Type B pancreatic cell (in vitro differentiated cells): ENCODE data around the gene RCN1. TPM values are rescaled to one million over a fixed set of nuclear protein-coding genes. Genes with fewer than 3 reads are reported as not detected.

ENCODE experiments used
- DNase-seq: peaks from one replicate; pipeline ENCODE4 v3.0.0; 2021; ENCODE audit warnings: mixed read lengths; ENCODE audit not compliant: unreplicated experiment; ENCODE audit errors: extremely low spot score
- H3K27ac Mint-ChIP-seq: 2 replicates; pipeline ENCODE4 v1.8.0; 2021; ENCODE audit warnings: mild to moderate bottlenecking, mixed read lengths
- H3K27me3 Mint-ChIP-seq: 2 replicates; pipeline ENCODE4 v1.8.0; 2021; ENCODE audit warnings: mixed read lengths
- H3K36me3 Mint-ChIP-seq: 2 replicates; pipeline ENCODE4 v1.8.0; 2021; ENCODE audit warnings: mixed read lengths
- H3K4me1 Mint-ChIP-seq: one replicate; pipeline ENCODE4 v1.8.0; 2021; ENCODE audit warnings: mixed read lengths; ENCODE audit not compliant: unreplicated experiment
- H3K4me3 Mint-ChIP-seq: 2 replicates; pipeline ENCODE4 v1.8.0; 2021; ENCODE audit warnings: mild to moderate bottlenecking, mixed read lengths
- H3K9me3 Mint-ChIP-seq: 2 replicates; pipeline ENCODE4 v1.8.0; 2021; ENCODE audit warnings: mixed read lengths
- total RNA-seq: library from RNA; stranded (reverse); gene quantifications from 2 replicates; pipeline ENCODE4 v1.2.1, GENCODE V29; 2021; ENCODE audit warnings: low replicate concordance
- TF ChIP-seq, protein P1 (sequence below): fragments of 200-600 bp; sonication (generic); conservative IDR thresholded peaks from 2 replicates; pipeline ENCODE4 v1.5.0; 2021; ENCODE audit warnings: antibody characterized with exemption, mild to moderate bottlenecking

The RCN1 gene
- total RNA-seq, 1 donor from 2014 or later: 144 TPM

DNA sequence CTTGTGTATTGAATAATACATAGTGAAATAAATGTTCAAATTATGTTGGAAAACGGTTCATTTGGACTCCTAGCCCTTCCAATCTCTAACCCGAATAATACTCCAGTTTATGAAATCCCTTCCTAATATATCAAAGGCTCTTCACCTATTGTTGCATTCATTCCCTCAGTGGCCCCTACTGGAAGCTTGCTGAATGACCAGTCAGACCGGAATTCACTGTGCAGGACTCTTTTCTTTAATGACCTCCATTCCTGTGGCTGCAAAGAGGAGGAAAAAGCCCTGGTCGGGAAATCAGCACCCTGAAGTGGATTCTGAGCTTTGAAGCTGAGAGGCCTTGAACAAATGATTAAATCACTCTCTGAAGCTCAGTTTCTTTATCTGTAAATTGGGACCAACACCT, 19.1 kb upstream of the RCN1 start:
- H3K27me3 Mint-ChIP-seq: peaks cover 3% of the 10 kb centered on the region
- H3K4me3 Mint-ChIP-seq: peak overlapping the region; percentile 42
- H3K4me1 Mint-ChIP-seq: peaks cover 53% of the 10 kb centered on the region
- H3K9me3 Mint-ChIP-seq: no peaks in the 10 kb centered on the region
- no peaks in the 10 kb centered on the region for H3K36me3 Mint-ChIP-seq
- TF ChIP-seq, protein P1, sequence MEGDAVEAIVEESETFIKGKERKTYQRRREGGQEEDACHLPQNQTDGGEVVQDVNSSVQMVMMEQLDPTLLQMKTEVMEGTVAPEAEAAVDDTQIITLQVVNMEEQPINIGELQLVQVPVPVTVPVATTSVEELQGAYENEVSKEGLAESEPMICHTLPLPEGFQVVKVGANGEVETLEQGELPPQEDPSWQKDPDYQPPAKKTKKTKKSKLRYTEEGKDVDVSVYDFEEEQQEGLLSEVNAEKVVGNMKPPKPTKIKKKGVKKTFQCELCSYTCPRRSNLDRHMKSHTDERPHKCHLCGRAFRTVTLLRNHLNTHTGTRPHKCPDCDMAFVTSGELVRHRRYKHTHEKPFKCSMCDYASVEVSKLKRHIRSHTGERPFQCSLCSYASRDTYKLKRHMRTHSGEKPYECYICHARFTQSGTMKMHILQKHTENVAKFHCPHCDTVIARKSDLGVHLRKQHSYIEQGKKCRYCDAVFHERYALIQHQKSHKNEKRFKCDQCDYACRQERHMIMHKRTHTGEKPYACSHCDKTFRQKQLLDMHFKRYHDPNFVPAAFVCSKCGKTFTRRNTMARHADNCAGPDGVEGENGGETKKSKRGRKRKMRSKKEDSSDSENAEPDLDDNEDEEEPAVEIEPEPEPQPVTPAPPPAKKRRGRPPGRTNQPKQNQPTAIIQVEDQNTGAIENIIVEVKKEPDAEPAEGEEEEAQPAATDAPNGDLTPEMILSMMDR: peak; percentile 69
- no peak for DNase-seq
- peak overlapping the region; percentile 59 for H3K27ac Mint-ChIP-seq

DNA sequence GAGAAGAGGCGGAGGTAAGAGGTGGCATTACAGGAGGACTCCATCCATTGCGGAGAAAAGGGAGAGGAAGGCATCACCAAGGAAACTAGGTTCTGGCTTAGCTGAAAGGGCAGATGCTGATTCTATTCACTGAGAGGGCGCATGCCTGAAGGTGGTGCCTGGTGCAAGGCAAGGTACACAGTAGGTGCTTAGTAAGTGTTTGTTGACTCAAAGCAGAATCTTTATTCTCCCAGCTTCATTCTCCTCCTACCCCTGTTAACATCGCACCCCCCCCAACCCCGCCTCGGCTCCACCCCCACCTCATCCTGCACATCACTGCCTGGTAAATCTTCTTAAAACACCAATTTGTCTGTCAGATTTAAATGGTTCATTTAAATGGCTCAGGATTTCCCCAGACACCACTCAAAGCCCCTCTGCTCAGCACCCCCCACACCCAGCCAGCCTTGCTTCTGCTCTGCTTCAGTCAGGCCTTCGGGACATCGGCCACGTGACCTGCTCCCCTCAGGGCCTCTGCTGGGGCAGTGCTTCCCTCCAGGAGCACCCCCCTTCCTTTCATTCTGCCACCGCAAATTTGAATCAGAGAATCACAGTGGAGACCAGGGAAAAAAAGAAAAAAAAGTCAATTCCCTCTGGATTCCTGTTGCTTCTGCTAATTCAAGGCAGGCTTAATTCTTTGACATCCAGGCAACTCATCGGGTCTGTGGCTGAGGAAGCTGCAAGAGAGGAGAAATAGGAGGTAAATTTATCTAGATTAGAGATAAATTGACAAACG, 17.8 kb upstream of the RCN1 start:
- DNase-seq: no peak
- Mint-ChIP-seq H3K36me3 (no peaks in the 10 kb centered on the region), H3K4me1 (peaks cover 52% of the 10 kb centered on the region), H3K27ac (no peak overlapping the region), H3K9me3 (no peaks in the 10 kb centered on the region), H3K27me3 (peaks cover 3% of the 10 kb centered on the region), H3K4me3 (peak overlapping the region; percentile 26)
- TF ChIP-seq, protein P1: no peak

DNA sequence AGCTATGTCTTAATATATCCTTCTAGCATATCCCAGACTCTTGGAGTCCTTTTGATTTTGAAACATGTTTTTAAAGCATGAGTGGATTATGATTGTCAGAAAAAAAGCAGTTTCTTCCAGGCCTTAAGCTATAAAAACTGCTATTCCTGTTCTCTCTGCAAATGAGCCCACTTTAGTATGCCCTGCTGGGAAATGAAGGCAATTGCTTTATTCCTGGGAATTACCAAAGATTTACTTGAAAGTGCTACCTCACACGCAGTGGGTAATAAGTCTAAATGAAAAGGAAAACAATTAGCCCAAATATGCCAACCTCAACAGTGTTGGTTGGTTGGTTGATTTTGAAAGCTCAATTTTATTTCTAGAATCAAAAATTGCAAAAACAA, 17.2 kb upstream of the RCN1 start:
- no peak for DNase-seq
- Mint-ChIP-seq H3K4me1 (peaks cover 47% of the 10 kb centered on the region), H3K27ac (no peak overlapping the region), H3K36me3 (no peaks in the 10 kb centered on the region), H3K27me3 (peaks cover 3% of the 10 kb centered on the region), H3K4me3 (no peak overlapping the region), H3K9me3 (no peaks in the 10 kb centered on the region)
- TF ChIP-seq, protein P1: no peak

DNA sequence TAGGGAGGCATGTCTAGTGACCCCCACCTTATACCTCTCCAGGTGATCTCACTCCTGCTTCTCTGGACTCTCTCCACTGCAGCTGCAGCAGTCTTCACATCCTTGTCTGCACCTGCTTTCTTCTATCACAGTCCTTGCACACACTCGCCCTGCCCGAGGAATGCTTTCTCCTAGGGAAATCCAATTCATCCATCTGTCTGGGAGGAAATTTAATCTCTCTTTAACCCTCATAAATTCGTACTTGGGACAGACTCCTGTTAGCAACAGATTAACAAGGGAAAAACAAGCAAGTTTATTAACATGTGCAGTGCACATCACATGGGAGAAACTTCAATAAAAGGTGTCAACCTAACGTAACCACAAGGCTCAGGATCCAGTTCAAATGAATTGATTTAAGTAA, 11.3 kb upstream of the RCN1 start:
- Mint-ChIP-seq H3K27me3 (no peaks in the 10 kb centered on the region), H3K4me3 (no peak overlapping the region), H3K9me3 (no peaks in the 10 kb centered on the region), H3K27ac (no peak overlapping the region), H3K4me1 (peaks cover 6% of the 10 kb centered on the region), H3K36me3 (no peaks in the 10 kb centered on the region)
- TF ChIP-seq, protein P1: no peak
- no peak for DNase-seq

DNA sequence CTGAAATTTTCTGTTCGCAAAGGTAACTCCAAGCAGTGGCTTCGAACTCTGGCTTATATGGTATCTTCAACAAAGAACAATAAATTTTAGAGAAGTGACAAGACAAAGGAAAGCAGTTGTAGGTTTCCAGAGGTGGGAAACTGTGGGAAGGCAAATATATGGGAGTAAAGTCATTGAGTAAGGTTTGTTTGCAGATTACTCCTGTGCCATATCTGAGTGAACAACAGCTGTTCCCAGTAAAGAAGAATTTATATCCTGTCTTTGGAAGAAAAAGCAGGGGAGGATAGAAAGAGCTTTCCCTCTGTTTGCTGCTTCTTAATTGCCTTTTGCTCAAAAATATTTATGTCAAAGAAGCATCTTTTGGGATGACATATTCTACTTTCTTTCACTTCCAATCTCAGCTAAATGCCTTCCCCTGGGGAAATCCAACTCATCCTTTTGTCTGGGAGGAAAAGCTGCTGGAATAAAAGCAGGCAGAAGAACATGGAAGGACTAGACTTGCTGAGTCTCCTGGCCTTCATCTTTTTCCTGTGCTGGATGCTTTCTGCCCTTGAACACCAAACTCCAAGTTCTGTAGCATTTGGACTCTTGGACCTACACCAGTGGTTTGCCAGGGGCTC, 10.4 kb upstream of the RCN1 start:
- no peaks in the 10 kb centered on the region for H3K9me3 Mint-ChIP-seq

More for the DNA sequence above, 10.4 kb upstream of the RCN1 start:
- Mint-ChIP-seq H3K27me3 (peaks cover 4% of the 10 kb centered on the region), H3K4me1 (peaks cover 6% of the 10 kb centered on the region), H3K36me3 (no peaks in the 10 kb centered on the region), H3K4me3 (no peak overlapping the region), H3K27ac (no peak overlapping the region)
- DNase-seq: no peak
- TF ChIP-seq, protein P1: no peak
